ENCODE results near the gene CUX1. TPM values are rescaled to one million over a fixed set of nuclear protein-coding genes. Genes with fewer than 3 reads are reported as not detected.
A peak's percentile ranks its signal among the peaks of the same experiment; 100 is the strongest.

Gene CUX1
- total RNA-seq, 1 experiment from 2014 or later: 53.5 TPM

DNA sequence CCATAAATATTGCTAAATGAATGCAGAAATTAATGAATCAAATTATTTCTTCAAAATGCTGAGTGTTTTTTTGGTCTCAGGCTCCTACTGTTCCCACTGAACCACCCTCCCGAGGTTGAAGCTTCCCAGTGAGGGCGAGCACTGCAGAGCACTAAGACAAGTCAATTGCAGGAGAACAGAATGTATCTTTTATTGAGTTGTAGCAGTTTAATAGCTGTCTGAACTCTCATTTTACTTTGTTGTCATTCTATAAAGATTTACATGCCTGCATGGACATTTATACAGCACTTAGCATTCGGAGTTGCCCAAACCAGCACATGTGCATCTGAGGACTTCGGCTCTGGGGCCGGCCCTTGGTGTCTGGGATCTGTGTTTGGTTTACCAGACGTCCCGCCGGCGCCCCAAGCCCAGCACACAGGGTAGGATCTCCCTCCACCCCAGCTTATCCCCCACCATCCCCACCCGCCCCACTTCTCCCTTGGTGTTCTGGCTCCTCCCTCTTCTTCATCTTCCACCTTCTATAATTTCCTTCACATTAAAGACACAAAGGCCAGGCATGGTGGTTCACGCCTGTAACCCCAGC is 258.2 kb downstream of the CUX1 start:
- Mint-ChIP-seq H3K27me3 (ENCODE audit: low read depth) (no peaks in the 10 kb centered on the region), H3K4me1 (peaks cover 24 to 31% of the 10 kb centered on the region in 2 experiments), H3K36me3 (ENCODE audit: insufficient read depth in 1 of 3, low read depth in 3 of 3) (peaks cover 16 to 31% (median 24%) of the 10 kb centered on the region in 3 experiments), H3K4me3 (no peak overlapping the region), H3K9me3 (no peaks in the 10 kb centered on the region; a peak in 1 of 5 replicates), H3K27ac (peak overlapping the region in 2 of 3 experiments; percentile 57 to 70; a peak in 3 of 7 replicates)
- Histone ChIP-seq H4K5ac (ENCODE audit: insufficient read length, low read depth, low read length) (no peak overlapping the region), H3K27me3 (ENCODE audit: insufficient read depth, low read length) (no peaks in the 10 kb centered on the region), H3K27ac (ENCODE audit: insufficient read length, low read depth, low read length) (no peak overlapping the region), H2BK5ac (ENCODE audit: insufficient read length, low read length) (no peak overlapping the region), H3K14ac (ENCODE audit: insufficient read depth, low read length) (no peak overlapping the region), H2BK12ac (ENCODE audit: insufficient read length, low read depth, low read length) (no peak overlapping the region), H3K4ac (ENCODE audit: low read depth, low read length) (no peak overlapping the region), H3K79me1 (ENCODE audit: insufficient read depth, low read depth, low read length, poor library complexity, severe bottlenecking) (no peaks in the 10 kb centered on the region), H2BK120ac (ENCODE audit: low read depth, low read length, poor library complexity, severe bottlenecking) (no peak overlapping the region), H3K18ac (ENCODE audit: insufficient read length, low read depth, low read length) (no peak overlapping the region), H3K23me2 (ENCODE audit: insufficient read length, low read depth, low read length, poor library complexity, severe bottlenecking) (no peaks in the 10 kb centered on the region), H4K91ac (ENCODE audit: insufficient read length, low read depth, low read length) (no peak overlapping the region), H4K20me1 (ENCODE audit: control insufficient read depth, insufficient read depth, insufficient read length) (no peaks in the 10 kb centered on the region), H3K56ac (ENCODE audit: insufficient read length, low read depth, low read length) (no peak overlapping the region), H3K9me3 (ENCODE audit: control insufficient read depth, low read depth, low read length) (no peaks in the 10 kb centered on the region), H3K79me2 (ENCODE audit: insufficient read depth, low read length) (no peaks in the 10 kb centered on the region), H2AK5ac (ENCODE audit: insufficient read length, low read length) (no peak overlapping the region), H2BK15ac (ENCODE audit: low read depth, low read length) (no peak overlapping the region), H2AFZ (ENCODE audit: low read length) (no peak overlapping the region), H2BK20ac (ENCODE audit: low read depth, low read length, poor library complexity, severe bottlenecking) (no peak overlapping the region), H3K4me1 (ENCODE audit: insufficient read depth, low read length) (no peaks in the 10 kb centered on the region; the same call in 1 of the 2 replicates), H3K4me2 (ENCODE audit: insufficient read depth, insufficient read length, low read length) (no peak overlapping the region), H3T11ph (ENCODE audit: low read length) (no peak overlapping the region), H3K9ac (ENCODE audit: extremely low read depth, insufficient read length, low read length) (no peak overlapping the region), H3K23ac (ENCODE audit: insufficient read length, low read depth, low read length) (no peak overlapping the region), H4K8ac (replicated peaks; ENCODE audit: insufficient read length, low read depth, low read length) (no peak overlapping the region)
- no peak for DNase-seq
- WGBS (ENCODE audit: extremely low coverage, insufficient read length, low lambda C conversion rate): no CpG with 5 or more reads among the region's 11 CpGs
- TF ChIP-seq, protein P1, sequence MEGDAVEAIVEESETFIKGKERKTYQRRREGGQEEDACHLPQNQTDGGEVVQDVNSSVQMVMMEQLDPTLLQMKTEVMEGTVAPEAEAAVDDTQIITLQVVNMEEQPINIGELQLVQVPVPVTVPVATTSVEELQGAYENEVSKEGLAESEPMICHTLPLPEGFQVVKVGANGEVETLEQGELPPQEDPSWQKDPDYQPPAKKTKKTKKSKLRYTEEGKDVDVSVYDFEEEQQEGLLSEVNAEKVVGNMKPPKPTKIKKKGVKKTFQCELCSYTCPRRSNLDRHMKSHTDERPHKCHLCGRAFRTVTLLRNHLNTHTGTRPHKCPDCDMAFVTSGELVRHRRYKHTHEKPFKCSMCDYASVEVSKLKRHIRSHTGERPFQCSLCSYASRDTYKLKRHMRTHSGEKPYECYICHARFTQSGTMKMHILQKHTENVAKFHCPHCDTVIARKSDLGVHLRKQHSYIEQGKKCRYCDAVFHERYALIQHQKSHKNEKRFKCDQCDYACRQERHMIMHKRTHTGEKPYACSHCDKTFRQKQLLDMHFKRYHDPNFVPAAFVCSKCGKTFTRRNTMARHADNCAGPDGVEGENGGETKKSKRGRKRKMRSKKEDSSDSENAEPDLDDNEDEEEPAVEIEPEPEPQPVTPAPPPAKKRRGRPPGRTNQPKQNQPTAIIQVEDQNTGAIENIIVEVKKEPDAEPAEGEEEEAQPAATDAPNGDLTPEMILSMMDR (conservative IDR thresholded peaks at IDR 0.05): no peak

All from H9 (cell line).